HL-60 (cell line): Measurements from ENCODE around the gene NTN4.

Experiments
- DNase-seq, 2 experiments: peaks; one replicate each; pipeline ENCODE4 v3.0.0-alpha.2; 2010 to 2020; ENCODE audit warnings: low read depth in 1 of 2, low spot score in 1 of 2
- H3K27ac ChIP-seq: fragments of 250-450 bp; sonication (Bioruptor Pico); replicated peaks from 2 replicates; pipeline ENCODE4 v1.5.1; 2020; ENCODE audit warnings: mild to moderate bottlenecking, moderate library complexity
- H3K27me3 ChIP-seq: fragments of 250-450 bp; sonication (Bioruptor Pico); 2 replicates; pipeline ENCODE4 v1.5.1; 2021; ENCODE audit warnings: mild to moderate bottlenecking, moderate library complexity; ENCODE audit not compliant: insufficient read depth, poor library complexity, severe bottlenecking
- H3K4me3 ChIP-seq: replicated peaks from 2 replicates; pipeline ENCODE4 v1.5.1; 2011; ENCODE audit warnings: mild to moderate bottlenecking, control low read depth, low read length; ENCODE audit not compliant: insufficient read depth
- CTCF ChIP-seq: IDR thresholded peaks from one replicate; pipeline ENCODE4 v1.5.1; 2011; ENCODE audit warnings: low read length, control low read depth, inconsistent platforms; ENCODE audit not compliant: insufficient read depth
- GABPA ChIP-seq: IDR thresholded peaks from 2 replicates; pipeline ENCODE4 v1.6.1; 2012; ENCODE audit warnings: low read depth
- POLR2AphosphoS5 ChIP-seq: IDR thresholded peaks from 2 replicates; pipeline ENCODE4 v1.6.1; 2012; ENCODE audit warnings: low read depth
- REST ChIP-seq: IDR thresholded peaks from 2 replicates; pipeline ENCODE4 v1.6.1; 2012; ENCODE audit warnings: low read depth; ENCODE audit not compliant: insufficient replicate concordance
- SPI1 ChIP-seq: IDR thresholded peaks from 2 replicates; pipeline ENCODE4 v1.6.1; 2012; ENCODE audit warnings: low read depth, mild to moderate bottlenecking, borderline replicate concordance

NTN4 gene

GRCh38 chr12:95710386-95710785, 80.2 kb downstream of the NTN4 start:
- TF ChIP-seq GABPA (no peak), REST (no peak), SPI1 (no peak), POLR2AphosphoS5 (no peak), CTCF (no peak)
- no peak for DNase-seq

GRCh38 chr12:95709152-95709551, 81.4 kb downstream of the NTN4 start:
- no peak overlapping the region for H3K4me3 ChIP-seq
- H3K27ac ChIP-seq: no peak overlapping the region
- no peak for DNase-seq
- peaks cover 2% of the 10 kb centered on the region for H3K27me3 ChIP-seq
- TF ChIP-seq POLR2AphosphoS5 (no peak), GABPA (no peak), SPI1 (no peak), REST (no peak), CTCF (no peak)

More at GRCh38 chr12:95710386-95710785, 80.2 kb downstream of the NTN4 start:
- H3K27ac ChIP-seq: no peak overlapping the region
- peaks cover 2% of the 10 kb centered on the region for H3K27me3 ChIP-seq
- H3K4me3 ChIP-seq: no peak overlapping the region

- Histone ChIP-seq H3K27ac (no peak overlapping the region), H3K4me3 (no peak overlapping the region), H3K27me3 (peaks cover 2% of the 10 kb centered on the region)
- no peak for DNase-seq
- TF ChIP-seq POLR2AphosphoS5 (no peak), REST (no peak), CTCF (no peak), GABPA (no peak), SPI1 (no peak)
Measured at GRCh38 chr12:95705143-95705542, 85.4 kb downstream of the NTN4 start.
